ENCODE measurements around the gene ALG9. TPM values are rescaled to one million over a fixed set of nuclear protein-coding genes. Genes with fewer than 3 reads are reported as not detected.
A peak's percentile ranks its signal among the peaks of the same experiment; 100 is the strongest.

Gene ALG9
- total RNA-seq, 2 donors from 2014 or later = 24.9 to 26.5 TPM

DNA sequence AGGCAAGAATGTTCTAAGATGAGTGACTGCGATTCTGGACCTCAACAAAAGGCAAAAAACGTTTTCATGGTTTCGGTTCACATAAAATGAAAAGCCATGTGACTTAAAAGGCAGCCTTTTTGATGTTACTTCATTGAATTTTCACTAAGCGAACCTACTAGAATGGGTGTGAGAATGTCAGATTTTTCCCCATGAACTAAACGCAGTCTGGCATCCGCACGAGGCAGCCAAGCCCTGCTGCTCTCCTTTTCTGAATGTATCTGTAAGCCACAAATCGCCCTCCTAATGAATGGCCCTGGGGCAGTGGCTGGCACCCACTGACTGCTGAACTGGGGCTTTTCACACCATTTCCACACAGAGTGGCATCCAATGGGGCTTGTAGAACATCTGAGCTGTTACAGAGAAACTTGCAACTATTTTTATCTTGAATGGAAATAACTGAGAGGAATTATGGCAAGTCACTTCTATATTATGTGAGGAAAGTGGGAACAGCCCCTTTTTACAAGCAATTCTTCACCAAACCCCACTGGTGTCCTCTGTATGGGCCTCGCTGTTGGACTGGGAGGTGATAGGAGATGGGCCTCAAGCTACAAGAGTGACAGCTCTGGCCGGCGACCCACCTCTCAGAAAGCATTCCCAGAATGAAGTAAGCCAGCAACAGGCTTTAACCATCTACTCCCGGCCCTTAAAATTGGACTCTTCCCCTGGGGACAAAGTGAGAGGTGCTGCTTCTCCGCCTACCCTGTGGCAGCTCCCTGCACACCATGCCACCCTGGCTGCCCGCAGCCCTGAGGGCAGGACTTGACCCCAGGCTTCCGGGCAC, 134.5 kb downstream of the ALG9 start:
- Histone ChIP-seq H3K9me3 (no peaks in the 10 kb centered on the region), H3K4me3 (no peak overlapping the region), H3K27ac (peak overlapping the region; percentile 82 to 83), H3K4me1 (replicated peaks) (peaks cover 3% of the 10 kb centered on the region), H3K27me3 (replicated peaks; ENCODE audit: insufficient read depth) (no peaks in the 10 kb centered on the region), H3K36me3 (no peaks in the 10 kb centered on the region)
- no peak for TF ChIP-seq POLR2A (IDR thresholded peaks at IDR 0.05)
- WGBS = 74% methylated on average over 15 of the region's 15 CpGs
- intact Hi-C loops (cut with DNase I) = no loop called here
- no peak for DNase-seq (ENCODE audit: low spot score)

Small RNA genes within 50 kb of the gene (small RNA-seq; reads per million reads assigned to genes)
- gene GNG5P3 = 0 reads per million in 2 donors
- gene RPL37AP8 = 0 to 0.20 reads per million in 2 donors

Other genes starting within 250 kb of the ALG9 start
- 10 to 100 TPM; 15.4 to 41.4 TPM for gene PPP2R1B, start 105.2 kb downstream of the ALG9 start, total RNA-seq
- gene FDXACB1, start 7.6 kb upstream of the ALG9 start, total RNA-seq = 1 to 10 TPM; 2.7 to 7.6 TPM
- 10 to 100 TPM; 42.2 to 46.2 TPM for gene CFAP68, start 8.0 kb upstream of the ALG9 start, total RNA-seq
- 10 to 100 TPM; 59.0 to 80.1 TPM for gene CRYAB, start 40.2 kb upstream of the ALG9 start, total RNA-seq
- gene HSPB2, start 41.2 kb upstream of the ALG9 start, total RNA-seq = under 1 TPM in 1 of 2 donors, not detected in 1; 0.85 TPM
- gene C11orf52, start 47.3 kb upstream of the ALG9 start, total RNA-seq = 10 to 100 TPM; 13.2 to 31.5 TPM
- 10 to 100 TPM; 32.9 to 35.2 TPM for gene DIXDC1, start 65.8 kb upstream of the ALG9 start, total RNA-seq
- gene DLAT, start 153.8 kb upstream of the ALG9 start, total RNA-seq = 10 to 100 TPM; 19.9 to 21.2 TPM
- 10 to 100 TPM in 1 of 2 donors, 1 to 10 TPM in 1; 1.1 to 13.7 TPM for gene PIH1D2, start 202.4 kb upstream of the ALG9 start, total RNA-seq
- gene NKAPD1, start 202.7 kb upstream of the ALG9 start, total RNA-seq = 10 to 100 TPM; 11.8 to 16.8 TPM
- gene TIMM8B, start 215.2 kb upstream of the ALG9 start, total RNA-seq = 10 to 100 TPM; 43.1 to 49.5 TPM
- 100 to 1,000 TPM in 1 of 2 donors, 10 to 100 TPM in 1; 91.6 to 107 TPM for gene SDHD, start 215.3 kb upstream of the ALG9 start, total RNA-seq